Loucy (cell line): ENCODE results near the gene LPP.

Experiments used
- EZH2phosphoT487 ChIP-seq: fragments of 200-600 bp; IDR thresholded peaks from 2 replicates; pipeline ENCODE4 v1.6.1; 2018; ENCODE audit warnings: antibody characterized with exemption, mild to moderate bottlenecking, moderate library complexity, borderline replicate concordance
- TF ChIP-seq, protein P1 (sequence below): fragments of 200-600 bp; sonication (generic); conservative IDR thresholded peaks from 2 replicates; pipeline ENCODE4 v1.5.1; 2014; ENCODE audit warnings: mild to moderate bottlenecking, antibody characterized with exemption, low read length

DNA sequence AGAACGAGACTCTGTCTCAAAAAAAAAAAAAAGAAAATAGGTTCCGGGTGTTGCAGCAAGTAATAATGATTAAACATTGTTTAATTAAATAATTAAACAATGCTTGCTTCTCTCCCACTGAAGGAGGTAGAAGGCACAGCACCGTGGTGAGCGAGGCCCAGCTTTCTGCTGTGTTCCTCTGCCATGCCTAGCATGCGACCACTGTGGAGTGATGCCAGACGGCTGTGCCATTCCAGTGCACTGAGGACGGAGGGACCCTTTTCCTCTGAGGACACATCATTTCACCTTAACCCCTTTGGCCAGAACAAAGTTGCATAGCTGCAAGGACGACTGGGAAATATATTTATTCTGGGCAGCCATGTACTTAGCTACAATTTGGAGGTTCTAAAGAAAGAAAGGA lies 695.0 kb downstream of the LPP start:
- TF ChIP-seq, protein P1, sequence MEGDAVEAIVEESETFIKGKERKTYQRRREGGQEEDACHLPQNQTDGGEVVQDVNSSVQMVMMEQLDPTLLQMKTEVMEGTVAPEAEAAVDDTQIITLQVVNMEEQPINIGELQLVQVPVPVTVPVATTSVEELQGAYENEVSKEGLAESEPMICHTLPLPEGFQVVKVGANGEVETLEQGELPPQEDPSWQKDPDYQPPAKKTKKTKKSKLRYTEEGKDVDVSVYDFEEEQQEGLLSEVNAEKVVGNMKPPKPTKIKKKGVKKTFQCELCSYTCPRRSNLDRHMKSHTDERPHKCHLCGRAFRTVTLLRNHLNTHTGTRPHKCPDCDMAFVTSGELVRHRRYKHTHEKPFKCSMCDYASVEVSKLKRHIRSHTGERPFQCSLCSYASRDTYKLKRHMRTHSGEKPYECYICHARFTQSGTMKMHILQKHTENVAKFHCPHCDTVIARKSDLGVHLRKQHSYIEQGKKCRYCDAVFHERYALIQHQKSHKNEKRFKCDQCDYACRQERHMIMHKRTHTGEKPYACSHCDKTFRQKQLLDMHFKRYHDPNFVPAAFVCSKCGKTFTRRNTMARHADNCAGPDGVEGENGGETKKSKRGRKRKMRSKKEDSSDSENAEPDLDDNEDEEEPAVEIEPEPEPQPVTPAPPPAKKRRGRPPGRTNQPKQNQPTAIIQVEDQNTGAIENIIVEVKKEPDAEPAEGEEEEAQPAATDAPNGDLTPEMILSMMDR: no peak
- no peak for TF ChIP-seq EZH2phosphoT487
